PC-3 (cell line): ENCODE data around the gene TPO. TPM values are rescaled to one million over a fixed set of nuclear protein-coding genes. Genes with fewer than 3 reads are reported as not detected.

Source experiments
- ATAC-seq: fragments of 200-7000 bp; cut with Tn5 transposase; 2 replicates; pipeline ENCODE4 v1.9.1; 2020; ENCODE audit warnings: mild to moderate bottlenecking, moderate library complexity
- BruUV-seq: library from RNA; stranded (reverse); fragments of 400-500 nt; replicated peaks from 2 replicates; lab custom pipeline; 2021; lab: Mats Ljungman, UMichigan
- CTCF ChIA-PET: fragments of 300-600 bp; sonication (Branson Sonifier 250); formaldehyde crosslinking; loops from one replicate; lab custom pipeline; 2022; ENCODE audit warnings: antibody characterized with exemption; lab: Charles Lee
- POLR2A ChIA-PET: fragments of 300-600 bp; sonication (Branson Sonifier 250); formaldehyde crosslinking; loops from one replicate; lab custom pipeline; 2022; ENCODE audit warnings: antibody characterized with exemption; ENCODE audit not compliant: unreplicated experiment; lab: Charles Lee
- DNase-seq: peaks from one replicate; pipeline ENCODE4 v3.0.0-alpha.2; 2015
- H2AFZ ChIP-seq: fragments of 300-600 bp; sonication (generic); 2 replicates; pipeline ENCODE4 v1.6.0; 2016; ENCODE audit warnings: antibody characterized with exemption, low read length
- H3F3A ChIP-seq: fragments of 300-600 bp; sonication (generic); one replicate; pipeline ENCODE4 v1.6.0; 2017; ENCODE audit warnings: antibody characterized with exemption, low read length, control low read depth, mild to moderate bottlenecking; ENCODE audit not compliant: unreplicated experiment
- H3K27ac ChIP-seq: fragments of 300-600 bp; sonication (generic); 2 replicates; pipeline ENCODE4 v1.5.1; 2016; ENCODE audit warnings: mild to moderate bottlenecking, low read length
- H3K27me3 ChIP-seq: fragments of 300-600 bp; sonication (generic); 2 replicates; pipeline ENCODE4 v1.6.1; 2016; ENCODE audit warnings: low read length, mixed read lengths
- H3K36me3 ChIP-seq: fragments of 300-600 bp; sonication (generic); 2 replicates; pipeline ENCODE4 v1.6.1; 2016; ENCODE audit warnings: low read depth, mixed run types, low read length, mixed read lengths
- H3K4me1 ChIP-seq: fragments of 300-600 bp; sonication (generic); 2 replicates; pipeline ENCODE4 v1.5.1; 2016; ENCODE audit warnings: low read length; ENCODE audit not compliant: insufficient read depth
- H3K4me2 ChIP-seq: fragments of 300-600 bp; sonication (generic); 2 replicates; pipeline ENCODE4 v1.6.0; 2016; ENCODE audit warnings: low read length
- H3K4me3 ChIP-seq: fragments of 300-600 bp; sonication (generic); 2 replicates; pipeline ENCODE4 v1.5.1; 2016; ENCODE audit warnings: mild to moderate bottlenecking, low read length, mixed read lengths
- H3K79me2 ChIP-seq: fragments of 300-600 bp; sonication (generic); 2 replicates; pipeline ENCODE4 v1.6.1; 2017; ENCODE audit warnings: low read length, mixed read lengths
- H3K9ac ChIP-seq: fragments of 300-600 bp; sonication (generic); 2 replicates; pipeline ENCODE4 v1.6.0; 2016; ENCODE audit warnings: mild to moderate bottlenecking, low read length
- H3K9me2 ChIP-seq: fragments of 300-600 bp; sonication (generic); replicated peaks from 2 replicates; pipeline ENCODE4 v1.6.1; 2016; ENCODE audit warnings: mixed run types, low read length, mixed read lengths
- H3K9me3 ChIP-seq: fragments of 300-600 bp; sonication (generic); 2 replicates; pipeline ENCODE4 v1.6.1; 2016; ENCODE audit warnings: low read length, mixed read lengths
- H4K20me1 ChIP-seq: fragments of 300-600 bp; sonication (generic); 2 replicates; pipeline ENCODE4 v1.6.1; 2016; ENCODE audit warnings: low read length, mixed read lengths
- EZH2 ChIP-seq: fragments of 300-600 bp; sonication (generic); IDR thresholded peaks from one replicate; pipeline ENCODE4 v1.6.1; 2017; ENCODE audit warnings: antibody characterized with exemption, mild to moderate bottlenecking, low read length; ENCODE audit not compliant: unreplicated experiment
- EZH2phosphoT487 ChIP-seq: fragments of 300-600 bp; sonication (generic); IDR thresholded peaks from 2 replicates; pipeline ENCODE4 v1.6.1; 2018; ENCODE audit warnings: mild to moderate bottlenecking, antibody characterized with exemption, low read length, borderline replicate concordance
- intact Hi-C: fragments of 100-400 bp; cut with micrococcal nuclease; formaldehyde crosslinking; loops from 2 replicates; pipeline ENCODE4 v1.9.0; 2023
- total RNA-seq: library from RNA; depleted of rRNA; stranded (reverse); fragments of >200 nt; gene quantifications from 2 replicates; pipeline ENCODE4 v1.2.3, GENCODE V29; 2014
- TF ChIP-seq, protein P1 (sequence below): fragments of 300-600 bp; sonication (generic); conservative IDR thresholded peaks from 2 replicates; pipeline ENCODE4 v1.5.1; 2017; ENCODE audit warnings: antibody characterized with exemption, low read depth, mild to moderate bottlenecking, low read length

The TPO gene
- total RNA-seq, 1 experiment from 2014 or later = not detected

GRCh38 chr2:1509271-1510065, 96.2 kb downstream of the TPO start:
- H3K9me2 ChIP-seq = no peaks in the 10 kb centered on the region
- no peak overlapping the region for H3K4me2 ChIP-seq
- H3K79me2 ChIP-seq = no peaks in the 10 kb centered on the region
- BruUV-seq = no TSS peak
- H3K36me3 ChIP-seq = no peaks in the 10 kb centered on the region
- no peaks in the 10 kb centered on the region for H3K9me3 ChIP-seq
- POLR2A ChIA-PET = no interaction called here
- no peak overlapping the region for H3K27ac ChIP-seq
- H3K9ac ChIP-seq = no peak overlapping the region
- no peak for DNase-seq
- H3K4me1 ChIP-seq = no peaks in the 10 kb centered on the region
- no peak for TF ChIP-seq EZH2phosphoT487
- TF ChIP-seq, protein P1, sequence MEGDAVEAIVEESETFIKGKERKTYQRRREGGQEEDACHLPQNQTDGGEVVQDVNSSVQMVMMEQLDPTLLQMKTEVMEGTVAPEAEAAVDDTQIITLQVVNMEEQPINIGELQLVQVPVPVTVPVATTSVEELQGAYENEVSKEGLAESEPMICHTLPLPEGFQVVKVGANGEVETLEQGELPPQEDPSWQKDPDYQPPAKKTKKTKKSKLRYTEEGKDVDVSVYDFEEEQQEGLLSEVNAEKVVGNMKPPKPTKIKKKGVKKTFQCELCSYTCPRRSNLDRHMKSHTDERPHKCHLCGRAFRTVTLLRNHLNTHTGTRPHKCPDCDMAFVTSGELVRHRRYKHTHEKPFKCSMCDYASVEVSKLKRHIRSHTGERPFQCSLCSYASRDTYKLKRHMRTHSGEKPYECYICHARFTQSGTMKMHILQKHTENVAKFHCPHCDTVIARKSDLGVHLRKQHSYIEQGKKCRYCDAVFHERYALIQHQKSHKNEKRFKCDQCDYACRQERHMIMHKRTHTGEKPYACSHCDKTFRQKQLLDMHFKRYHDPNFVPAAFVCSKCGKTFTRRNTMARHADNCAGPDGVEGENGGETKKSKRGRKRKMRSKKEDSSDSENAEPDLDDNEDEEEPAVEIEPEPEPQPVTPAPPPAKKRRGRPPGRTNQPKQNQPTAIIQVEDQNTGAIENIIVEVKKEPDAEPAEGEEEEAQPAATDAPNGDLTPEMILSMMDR = no peak
- TF ChIP-seq EZH2 = no peak
- H3K4me3 ChIP-seq = no peak overlapping the region
- no peak overlapping the region for H2AFZ ChIP-seq
- no peaks in the 10 kb centered on the region for H3F3A ChIP-seq
- intact Hi-C loops = no loop called here
- peaks cover 34% of the 10 kb centered on the region for H3K27me3 ChIP-seq
- CTCF ChIA-PET = no interaction called here
- no peak for ATAC-seq
- H4K20me1 ChIP-seq = no peaks in the 10 kb centered on the region

GRCh38 chr2:1510176-1510575, 96.9 kb downstream of the TPO start:
- no peak overlapping the region for H3K27ac ChIP-seq
- H3F3A ChIP-seq = no peaks in the 10 kb centered on the region
- TF ChIP-seq EZH2 = no peak
- no peak for TF ChIP-seq EZH2phosphoT487
- TF ChIP-seq, protein P1 = no peak
- H3K4me3 ChIP-seq = no peak overlapping the region
- ChIA-PET CTCF (no interaction called here), POLR2A (no interaction called here)
- H3K36me3 ChIP-seq = no peaks in the 10 kb centered on the region
- no peaks in the 10 kb centered on the region for H3K9me3 ChIP-seq
- DNase-seq (no peak), ATAC-seq (no peak)
- BruUV-seq = no TSS peak
- H3K4me2 ChIP-seq = no peak overlapping the region
- H3K27me3 ChIP-seq = peaks cover 36% of the 10 kb centered on the region
- no peaks in the 10 kb centered on the region for H3K79me2 ChIP-seq
- no peaks in the 10 kb centered on the region for H4K20me1 ChIP-seq
- intact Hi-C loops = no loop called here
- H3K4me1 ChIP-seq = no peaks in the 10 kb centered on the region
- no peak overlapping the region for H2AFZ ChIP-seq
- H3K9me2 ChIP-seq = no peaks in the 10 kb centered on the region
- no peak overlapping the region for H3K9ac ChIP-seq

DNA sequence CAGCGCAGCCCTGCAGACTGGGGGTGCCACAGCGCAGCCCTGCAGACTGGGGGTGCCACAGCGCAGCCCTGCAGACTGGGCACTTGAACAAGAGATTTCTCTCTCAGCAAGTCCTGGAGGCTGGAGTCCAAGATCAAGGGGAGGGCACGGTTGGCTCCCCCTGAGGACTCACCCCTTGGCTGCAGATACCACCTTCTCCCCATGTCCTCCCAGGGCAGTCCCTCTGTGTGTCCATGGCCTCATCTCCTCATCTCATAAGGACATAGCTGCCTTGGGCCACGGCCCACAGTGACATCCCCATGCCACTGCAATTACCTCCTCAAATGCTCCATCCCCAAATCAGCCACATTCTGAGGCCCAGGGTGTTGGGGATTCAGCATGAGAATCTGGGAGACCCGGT, 98.2 kb downstream of the TPO start:
- H3K79me2 ChIP-seq = no peaks in the 10 kb centered on the region
- no peak overlapping the region for H3K9ac ChIP-seq
- DNase-seq = no peak
- no peak overlapping the region for H2AFZ ChIP-seq
- TF ChIP-seq EZH2phosphoT487 = no peak
- no peak for TF ChIP-seq EZH2
- TF ChIP-seq, protein P1 = no peak
- H3K36me3 ChIP-seq = no peaks in the 10 kb centered on the region
- H3K4me1 ChIP-seq = no peaks in the 10 kb centered on the region
- no peaks in the 10 kb centered on the region for H3K9me3 ChIP-seq
- no peak overlapping the region for H3K4me2 ChIP-seq
- no peak overlapping the region for H3K27ac ChIP-seq
- H3K9me2 ChIP-seq = no peaks in the 10 kb centered on the region
- peaks cover 49% of the 10 kb centered on the region for H3K27me3 ChIP-seq
- no peaks in the 10 kb centered on the region for H4K20me1 ChIP-seq
- ATAC-seq = no peak
- intact Hi-C loops = no loop called here
- ChIA-PET CTCF (no interaction called here), POLR2A (no interaction called here)
- no peak overlapping the region for H3K4me3 ChIP-seq
- BruUV-seq = no TSS peak
- no peaks in the 10 kb centered on the region for H3F3A ChIP-seq
